GM18508 (cell line): ENCODE measurements around the gene SORCS1.

Source experiments
- ATAC-seq: cut with Tn5 transposase; IDR thresholded peaks from one replicate; pipeline ENCODE4 v1.9.1; 2021; ENCODE audit warnings: moderate number of reproducible peaks; ENCODE audit not compliant: insufficient read depth, unreplicated experiment

Gene SORCS1

DNA sequence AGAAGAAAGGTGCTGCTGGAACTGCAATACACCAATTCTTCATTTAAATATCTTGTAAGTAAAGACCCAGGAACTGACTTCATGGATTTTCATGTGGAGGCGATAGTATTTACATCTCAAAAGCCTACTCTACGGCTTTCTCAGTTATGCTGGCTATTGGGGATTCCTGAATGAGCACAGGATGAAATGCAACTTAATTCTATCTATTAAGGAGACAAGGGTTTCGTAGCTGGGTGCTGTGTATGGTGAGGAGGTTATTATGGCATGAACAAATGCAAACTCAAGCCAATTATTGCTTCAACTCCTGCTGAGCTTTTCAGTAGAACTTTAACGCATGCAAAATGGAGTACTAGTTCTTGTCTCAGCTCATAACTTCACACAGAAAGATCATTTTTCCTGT, 251.2 kb downstream of the SORCS1 start:
- no peak for ATAC-seq

DNA sequence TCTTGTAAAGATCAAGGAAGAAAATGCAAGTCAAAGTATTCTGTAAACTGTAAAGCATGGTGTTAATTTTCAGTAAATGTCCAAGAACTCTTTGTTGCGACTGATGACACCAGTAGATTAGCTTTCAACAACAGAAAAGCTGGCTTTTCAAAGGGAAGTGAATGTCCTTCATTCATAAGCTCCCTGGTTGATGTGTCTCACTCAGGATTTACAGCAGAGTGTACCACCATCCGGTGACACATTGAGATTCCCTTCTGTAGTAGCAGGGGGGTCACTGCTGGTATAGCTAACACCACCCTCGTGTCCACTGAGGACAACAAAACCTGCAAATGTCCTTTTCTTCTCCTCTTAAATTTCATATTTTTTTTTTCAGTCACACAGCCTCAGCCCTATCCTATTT, 253.4 kb downstream of the SORCS1 start:
- no peak for ATAC-seq

DNA sequence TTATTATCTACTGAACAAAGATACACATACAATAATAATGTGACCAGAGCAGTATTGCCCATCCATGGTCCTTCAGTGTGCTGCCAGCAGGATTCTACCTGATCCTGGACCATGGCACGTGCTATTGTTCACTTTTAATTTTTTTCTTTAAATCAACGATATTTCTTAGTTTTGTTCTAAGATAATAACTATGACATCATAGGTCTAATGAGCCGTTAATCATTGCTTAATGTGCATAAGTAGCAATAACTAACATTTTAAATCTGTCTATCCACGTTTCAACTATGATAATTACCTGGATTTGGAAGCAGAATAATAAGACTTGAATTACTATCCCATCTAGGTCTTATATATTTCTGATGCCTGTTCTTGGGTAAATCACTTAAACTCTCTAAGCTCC, 253.8 kb downstream of the SORCS1 start:
- no peak for ATAC-seq

DNA sequence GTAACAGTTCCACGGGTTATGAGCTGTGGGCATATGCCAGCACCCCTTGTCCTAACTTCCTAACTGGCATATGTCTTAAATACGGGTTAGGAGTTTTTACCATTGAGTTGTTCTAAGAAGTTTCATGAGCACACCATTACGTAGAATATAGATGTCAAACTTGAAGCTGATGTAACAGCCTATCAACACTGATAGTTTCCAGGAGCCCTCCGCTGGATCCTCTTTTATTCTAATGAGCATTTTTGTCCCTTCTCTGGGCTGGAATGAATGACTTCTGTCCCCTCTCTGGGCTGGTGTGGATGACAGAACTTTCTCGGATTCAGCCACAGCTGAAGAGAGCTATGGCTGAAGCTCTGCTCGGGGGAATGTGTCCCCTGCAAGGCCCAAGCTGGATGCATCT, 256.3 kb downstream of the SORCS1 start:
- ATAC-seq: no peak

DNA sequence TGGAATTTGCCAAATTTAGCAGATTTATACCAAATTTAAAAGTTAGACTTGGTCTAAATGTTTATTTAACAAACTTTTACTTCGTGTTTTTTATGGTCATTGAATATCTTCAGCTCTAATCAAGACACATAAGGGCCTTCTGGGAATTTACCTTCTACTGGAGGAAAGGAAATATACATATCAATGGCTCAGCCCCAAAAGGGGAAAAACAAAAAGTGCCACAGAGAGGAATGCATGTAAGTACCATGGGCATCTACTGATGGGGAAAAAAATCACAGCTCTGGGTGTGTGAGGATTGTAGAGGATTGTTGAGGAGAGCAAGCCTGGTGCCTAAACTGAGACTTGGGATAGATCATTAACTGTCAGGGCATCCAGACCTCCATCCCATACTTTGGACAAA, 260.3 kb downstream of the SORCS1 start:
- no peak for ATAC-seq

DNA sequence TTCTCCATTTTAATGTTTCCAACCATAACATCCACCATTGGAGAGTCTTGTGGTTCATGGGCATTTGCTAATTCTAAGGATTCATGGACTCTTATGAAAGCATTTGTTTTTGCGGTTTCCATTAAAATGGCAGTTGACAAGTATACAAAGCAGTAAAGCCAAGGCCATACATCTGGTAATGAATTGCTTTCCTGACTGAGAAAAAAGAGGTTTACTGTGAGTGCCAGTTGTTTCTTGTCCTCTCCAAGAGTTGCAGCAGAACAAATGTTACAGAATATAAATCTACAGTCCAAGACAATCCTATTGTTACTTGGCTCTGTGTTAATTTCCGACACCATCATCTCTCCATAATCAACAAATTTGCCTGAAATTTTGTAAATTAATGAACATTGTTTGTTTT, 261.3 kb downstream of the SORCS1 start:
- no peak for ATAC-seq

DNA sequence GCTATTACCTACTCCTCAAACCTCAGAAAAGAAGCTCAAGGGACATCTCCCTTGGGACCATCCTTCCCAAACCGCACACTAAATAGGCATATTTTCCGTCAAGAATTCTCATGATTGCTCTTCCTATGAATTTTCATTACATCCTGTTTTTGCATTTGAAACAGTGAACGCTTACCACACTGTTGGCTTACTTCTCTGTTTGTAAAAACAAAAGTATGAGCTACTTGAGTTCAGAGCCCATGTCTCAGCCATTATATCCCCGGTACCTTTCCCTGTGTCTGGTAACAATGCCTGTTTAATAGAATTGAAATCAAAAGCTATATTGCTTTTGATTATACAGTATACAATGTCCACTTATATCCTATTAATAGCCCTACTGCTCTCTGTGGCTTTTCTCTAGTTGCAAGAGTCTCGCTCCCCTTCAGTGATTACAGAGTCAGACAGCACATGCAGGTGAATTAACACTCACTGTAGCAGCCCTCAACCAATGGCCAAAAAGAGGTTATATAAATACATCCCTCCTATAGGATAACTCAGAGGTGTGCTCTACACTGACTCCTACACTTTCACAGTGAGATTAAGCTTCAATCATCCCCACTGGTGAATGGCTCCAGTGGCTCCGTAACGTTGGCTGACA, 264.4 kb downstream of the SORCS1 start:
- ATAC-seq: no peak

DNA sequence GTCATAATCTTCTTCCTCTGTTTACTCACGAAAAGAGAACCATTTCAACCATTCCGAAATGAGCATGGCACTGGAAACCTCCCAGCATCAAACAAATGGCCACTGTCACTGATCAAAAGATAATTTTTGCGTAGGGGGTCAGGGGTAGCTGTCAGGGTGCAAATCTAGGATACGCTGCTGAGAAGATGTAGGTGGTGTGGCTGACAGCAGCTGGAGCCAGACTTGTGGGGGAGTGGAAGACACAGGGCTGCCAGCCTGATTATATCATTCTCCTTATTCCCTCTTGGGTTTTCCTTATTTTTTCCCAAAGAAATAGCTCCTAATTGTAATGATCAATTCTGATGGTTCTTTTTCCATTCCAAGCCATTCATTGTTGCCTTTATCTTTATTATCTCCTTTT, 266.1 kb downstream of the SORCS1 start:
- no peak for ATAC-seq

DNA sequence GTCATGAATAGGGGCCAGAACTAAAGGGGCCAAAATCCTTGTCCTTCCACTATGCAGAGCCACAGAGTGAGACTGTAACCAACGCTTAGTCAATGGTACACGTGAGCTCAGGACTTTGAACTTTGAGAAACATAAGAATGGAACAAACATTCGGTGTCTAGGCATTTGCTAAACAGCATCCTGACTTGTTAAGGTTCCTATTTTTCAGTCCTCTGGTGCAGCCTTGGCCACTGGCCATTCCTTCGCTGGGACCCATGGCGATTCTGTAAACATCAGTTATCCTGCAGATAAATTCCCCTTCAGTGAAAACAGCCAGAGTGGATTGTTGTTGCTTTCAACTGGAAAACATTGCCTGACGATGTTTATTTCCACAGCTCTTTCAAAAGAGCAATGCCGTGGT, 266.8 kb downstream of the SORCS1 start:
- no peak for ATAC-seq

DNA sequence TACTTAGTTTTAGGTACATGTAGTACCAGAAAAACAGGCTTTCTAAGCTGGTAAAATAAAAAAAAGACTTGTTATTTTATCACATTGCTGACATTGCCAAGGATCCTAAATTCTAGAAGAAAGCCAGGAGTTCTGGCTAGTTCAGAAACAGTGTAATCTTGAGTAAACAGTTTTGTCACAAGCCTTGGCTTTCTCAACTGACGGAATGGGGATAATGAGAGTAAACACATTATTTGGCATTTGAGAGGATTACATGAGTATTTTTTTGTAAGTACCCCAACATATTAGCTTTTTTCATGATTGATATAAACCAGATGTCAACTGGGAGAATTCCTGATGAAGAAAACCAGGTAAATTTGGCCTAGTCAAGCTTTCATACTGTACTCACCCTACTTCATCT, 269.8 kb downstream of the SORCS1 start:
- no peak for ATAC-seq

DNA sequence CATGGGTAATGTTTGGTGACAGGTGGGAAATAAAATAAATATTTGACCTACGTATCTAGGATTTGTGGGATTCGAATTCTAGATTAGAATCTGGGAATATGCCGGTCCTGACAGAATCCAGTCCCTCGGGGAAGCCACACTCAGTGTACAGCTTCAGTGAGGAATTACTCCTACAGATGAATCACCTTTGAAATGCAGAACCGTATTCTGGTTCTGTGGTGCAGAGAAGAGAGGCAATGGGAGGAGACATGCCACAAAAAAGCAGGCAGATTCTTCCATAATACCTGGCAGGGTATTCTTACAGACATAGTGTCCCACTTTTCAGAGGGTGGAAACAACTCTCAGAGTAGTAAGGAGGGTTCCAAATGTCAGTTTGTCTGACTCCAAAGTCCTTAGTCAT, 286.9 kb downstream of the SORCS1 start:
- ATAC-seq: no peak

DNA sequence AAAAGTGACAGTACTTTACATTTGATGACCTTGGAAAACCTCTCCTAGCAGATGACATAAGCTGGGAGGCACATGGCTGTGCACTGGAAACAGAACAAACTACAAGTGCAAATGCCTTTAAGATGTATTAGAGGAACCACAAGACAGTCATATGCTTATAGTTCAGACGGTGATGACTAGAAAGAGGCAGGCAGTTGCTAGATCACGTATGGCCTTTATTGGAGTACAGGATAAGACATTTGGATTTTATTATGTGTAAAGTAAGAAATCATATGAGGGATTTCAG, 290.0 kb downstream of the SORCS1 start:
- no peak for ATAC-seq

DNA sequence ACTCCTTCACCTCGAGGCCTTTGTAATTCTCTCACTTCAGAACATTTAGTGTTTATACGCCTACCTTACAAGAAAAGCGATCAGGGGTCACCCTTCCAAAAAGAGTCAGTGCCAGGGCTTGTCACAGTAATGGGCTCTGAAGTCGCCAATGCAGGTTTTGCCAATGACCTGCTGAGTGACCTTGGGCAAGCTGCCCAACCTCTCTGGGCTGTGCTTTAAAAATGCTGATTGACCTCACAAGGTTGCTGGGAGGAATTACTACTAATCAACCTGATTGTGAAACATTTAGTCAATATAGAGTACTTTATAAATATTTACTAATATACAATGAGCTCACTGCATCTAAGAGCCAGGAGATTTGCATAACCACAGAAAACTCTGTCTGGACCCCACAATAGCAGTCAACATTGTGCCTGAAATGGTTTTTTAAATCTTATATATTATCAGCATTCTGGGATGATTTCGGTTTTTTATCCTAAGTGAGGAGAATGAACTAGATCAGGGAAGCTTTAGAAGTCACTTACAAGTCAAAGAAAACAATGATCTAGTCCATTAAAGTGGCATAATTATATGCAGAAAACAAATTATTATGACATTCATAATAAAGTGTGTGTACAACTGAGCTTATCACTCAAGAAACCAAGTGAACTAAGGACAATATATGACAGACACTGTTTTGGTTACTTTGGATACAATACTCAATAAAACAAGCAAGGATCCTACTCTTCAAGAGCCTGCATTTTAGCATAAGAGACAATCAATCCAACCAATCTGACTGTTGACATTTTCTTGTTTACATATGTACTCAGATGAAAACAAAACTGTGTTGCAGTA, 290.5 kb downstream of the SORCS1 start:
- ATAC-seq: no peak

DNA sequence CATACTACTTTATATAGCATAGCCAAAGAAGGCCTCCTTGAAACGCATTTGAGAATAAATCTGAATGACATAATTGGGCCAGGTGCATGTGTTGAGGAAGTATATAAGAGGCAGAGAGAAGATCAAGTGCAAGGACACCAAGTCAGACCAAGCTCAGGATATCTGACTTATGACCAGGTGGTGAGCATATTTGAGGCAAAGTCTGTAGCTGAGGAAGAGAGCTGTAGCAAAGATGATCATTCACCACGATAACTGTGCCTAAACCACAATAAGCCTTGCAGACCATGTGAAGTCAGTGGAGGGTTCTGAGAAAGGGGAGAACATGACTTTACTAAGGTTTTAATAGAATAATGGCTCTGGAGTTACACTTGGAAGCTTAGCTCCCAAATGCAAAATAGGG, 292.3 kb downstream of the SORCS1 start:
- no peak for ATAC-seq

DNA sequence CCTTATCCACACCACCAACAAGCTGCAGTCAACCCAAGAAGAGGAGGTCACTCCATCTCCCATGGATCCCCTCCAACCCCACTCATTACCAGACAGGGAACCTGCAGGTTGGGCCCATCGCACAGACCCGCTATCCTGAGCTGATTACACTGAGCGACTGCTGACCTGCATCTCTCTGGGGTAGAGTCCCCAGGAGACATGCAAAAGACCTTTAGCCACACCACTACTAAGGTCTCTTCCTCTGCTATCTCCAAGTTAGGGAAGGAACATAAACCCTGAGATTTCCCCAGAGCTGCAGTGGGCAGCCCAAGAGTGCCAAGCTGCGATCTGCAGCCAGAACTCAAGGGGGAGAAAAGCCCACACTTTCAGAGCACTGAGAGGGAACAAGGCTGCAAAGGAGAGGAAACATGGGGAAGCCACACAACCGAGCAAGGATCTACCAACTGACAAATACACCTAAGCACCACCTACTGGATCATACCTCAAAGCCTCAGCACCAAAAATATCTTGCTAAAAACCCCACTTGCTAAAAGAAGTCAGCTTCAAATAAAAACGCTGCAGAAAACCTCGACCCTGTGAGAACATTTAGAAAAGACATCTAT, 298.2 kb downstream of the SORCS1 start:
- no peak for ATAC-seq

DNA sequence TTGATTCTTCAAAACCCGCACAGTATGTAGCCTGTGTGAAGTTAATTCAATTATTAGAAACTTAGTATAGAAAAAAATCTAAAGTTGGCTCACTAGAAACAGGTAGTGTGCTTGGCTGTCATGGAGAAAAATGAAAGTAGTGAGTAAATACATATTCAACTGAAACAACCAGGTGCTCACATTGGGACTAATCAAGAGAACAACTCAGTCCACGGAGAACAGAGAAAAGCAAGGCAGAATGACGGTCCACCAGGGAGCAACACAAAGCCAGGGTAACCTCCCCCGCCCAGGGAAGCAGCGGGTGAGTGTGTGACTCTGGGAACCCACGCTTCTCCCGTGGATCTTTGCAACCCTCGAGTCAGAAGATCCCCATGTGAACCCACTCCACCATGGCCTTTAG, 300.5 kb downstream of the SORCS1 start:
- ATAC-seq: no peak

DNA sequence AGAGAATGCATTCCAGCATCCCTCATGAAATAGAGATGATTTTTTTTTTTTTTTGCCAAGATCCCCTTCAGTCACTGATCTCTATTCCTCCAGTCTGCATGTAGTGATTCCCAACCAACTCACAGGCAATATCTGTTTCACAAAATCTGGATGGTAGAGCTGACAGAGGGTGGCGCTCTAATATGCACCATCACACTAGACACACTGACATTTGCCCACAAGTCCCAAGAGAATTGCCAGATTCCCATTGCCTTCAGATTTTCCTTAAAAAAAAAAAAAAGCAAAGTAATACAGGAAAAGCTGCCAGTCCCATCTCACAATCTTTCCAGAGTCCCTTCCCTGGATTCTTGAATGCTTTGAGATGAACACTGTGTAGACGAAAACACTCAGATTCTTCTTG, 301.0 kb downstream of the SORCS1 start:
- no peak for ATAC-seq

DNA sequence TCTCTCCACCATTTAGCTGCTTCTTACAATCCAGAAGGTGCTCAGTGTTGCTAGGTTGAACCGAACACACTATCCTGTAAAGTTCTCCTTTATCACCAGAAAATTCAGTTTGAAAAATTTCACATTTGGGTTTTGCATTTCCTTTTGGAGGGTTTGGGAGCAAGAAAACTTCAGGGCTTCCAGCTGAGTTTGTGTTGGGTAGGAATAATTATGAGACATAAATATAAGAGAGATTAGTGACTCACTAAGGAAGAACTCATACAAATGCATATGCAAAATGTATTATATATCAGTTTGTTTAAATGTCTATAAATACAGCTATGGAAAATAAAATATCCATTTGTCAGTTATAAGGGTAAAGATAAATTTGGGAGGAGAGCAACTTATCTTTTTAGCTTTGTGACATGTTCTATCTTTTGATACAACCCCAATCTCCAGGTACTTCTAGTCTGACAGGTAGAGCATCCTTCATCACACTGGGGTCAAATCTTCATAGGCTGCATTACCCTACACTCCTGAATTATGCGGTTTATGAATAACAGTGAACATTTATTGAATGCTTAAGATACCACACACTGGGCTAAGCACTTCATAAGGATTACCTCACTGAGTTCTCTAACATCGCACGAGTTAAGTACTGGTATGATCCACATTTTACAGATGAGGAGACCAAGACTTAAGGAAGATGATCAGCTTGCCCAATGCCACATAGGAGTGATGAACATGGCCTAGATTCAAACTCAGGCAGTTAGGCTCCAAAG, 304.4 kb downstream of the SORCS1 start:
- ATAC-seq: no peak

DNA sequence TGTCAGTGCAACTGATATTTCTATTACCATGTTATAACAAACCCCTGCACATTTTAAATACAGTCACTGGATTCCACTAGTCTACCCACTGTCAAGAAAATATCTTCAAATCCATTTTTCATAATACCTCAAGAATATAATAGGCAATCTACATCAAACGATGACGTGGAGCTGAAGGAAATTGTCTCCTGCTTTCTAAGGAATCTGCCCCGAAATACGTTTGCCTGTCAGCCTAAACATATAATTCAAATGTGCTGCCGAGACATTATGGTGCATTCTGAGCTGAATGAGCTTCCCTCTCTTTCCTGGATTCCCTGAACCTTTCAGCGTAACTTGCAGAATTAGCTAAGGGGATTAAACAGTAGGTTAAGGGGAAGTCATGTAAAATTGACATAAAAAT, 306.8 kb downstream of the SORCS1 start:
- ATAC-seq: no peak

DNA sequence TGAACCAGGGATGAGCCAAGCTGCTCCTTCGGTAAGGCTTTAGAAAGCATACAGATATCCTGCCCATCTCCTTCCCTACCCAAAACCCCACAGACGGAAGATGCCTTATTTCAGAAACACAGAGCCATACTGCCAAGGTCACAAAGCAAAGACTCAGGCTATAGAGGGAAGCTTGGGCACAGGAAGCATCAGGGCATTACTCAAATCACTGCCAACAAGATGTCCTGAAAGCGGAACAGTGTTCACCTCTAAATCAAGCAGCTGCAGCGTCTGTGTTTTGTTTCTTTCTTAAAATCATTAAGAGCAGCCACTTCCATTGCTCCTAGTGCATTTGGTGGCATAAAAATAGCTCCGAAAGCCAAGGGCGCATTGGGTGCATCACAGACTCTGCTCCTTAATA, 307.3 kb downstream of the SORCS1 start:
- no peak for ATAC-seq

DNA sequence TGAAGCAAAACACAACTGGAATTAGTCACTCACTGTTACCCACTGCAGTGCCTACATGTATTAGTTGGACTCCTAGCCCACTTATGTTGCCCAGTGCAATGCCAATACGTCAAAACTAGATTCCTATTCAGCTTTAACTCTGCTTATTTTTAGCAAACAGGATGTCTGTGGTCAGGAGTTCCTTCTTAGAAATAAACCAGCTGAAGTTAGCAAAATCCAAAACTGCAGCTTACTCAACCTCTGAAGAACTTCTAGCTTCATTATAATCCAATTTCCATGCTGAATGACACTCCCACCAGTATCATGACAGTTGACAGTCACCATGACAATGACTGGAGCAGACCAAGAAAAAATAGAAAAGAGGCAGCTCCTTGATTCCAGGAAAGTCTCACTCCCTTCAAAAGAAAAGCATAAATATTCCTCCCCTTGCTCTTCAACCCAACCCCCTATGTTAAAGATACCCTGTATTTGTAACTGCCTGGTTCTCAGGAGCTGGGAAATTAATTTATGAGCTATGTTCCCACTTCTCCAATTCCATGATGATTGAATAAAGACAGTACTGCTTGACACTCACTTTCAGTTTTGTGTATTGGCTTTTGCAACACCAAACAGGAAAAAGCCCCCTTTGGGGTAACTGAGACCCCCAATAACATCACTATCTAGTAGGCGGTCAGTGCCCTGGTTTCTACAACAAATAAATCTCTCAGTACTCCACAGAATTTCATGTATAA, 327.4 kb downstream of the SORCS1 start:
- peak; percentile 98 for ATAC-seq
